Stimulated activated CD8-positive, alpha-beta memory T cell treated with anti-CD3 and anti-CD28 coated beads, Interleukin-4, amount 100 ng/mL, for 4 hours (primary cell): ENCODE data around the gene MAPK4.
"Not testable (repeated sequence)": the region's sequence is repeated elsewhere in the genome, so short reads cannot be mapped to it uniquely, and the experiment has no call there.

Experiments
- DNase-seq, 2 donors: peaks; one replicate each; pipeline ENCODE4 v3.0.0-alpha.2; 2020; ENCODE audit warnings: low read depth in 2 of 2, low spot score in 1 of 2

MAPK4 gene

GRCh38 chr18:50573679-50574078 is 13.8 kb downstream of the MAPK4 start:
- no peak for DNase-seq

DNA sequence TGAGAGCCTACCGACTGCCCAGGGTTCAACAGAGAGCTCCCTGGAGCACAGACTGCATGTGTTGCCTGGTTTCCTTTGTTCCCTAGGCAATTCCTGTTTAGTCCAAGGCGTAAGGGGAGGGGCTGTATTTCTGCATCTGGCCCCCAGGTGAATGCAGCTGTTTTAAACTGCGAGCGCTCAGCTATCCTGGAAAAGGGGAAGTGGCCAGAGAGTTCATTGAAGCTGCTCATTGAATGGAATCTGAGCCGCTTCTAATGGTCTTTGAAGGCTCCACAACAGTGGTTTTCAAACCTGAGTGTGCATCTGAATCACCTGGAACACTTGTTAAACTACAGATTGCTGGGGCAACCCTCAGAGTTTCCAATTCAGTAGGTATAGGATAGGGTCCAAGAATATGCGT is 18.1 kb downstream of the MAPK4 start:
- no peak for DNase-seq

- DNase-seq = no peak
These were observed 18.8 kb downstream of the MAPK4 start for GRCh38 chr18:50578651-50579050.

GRCh38 chr18:50579061-50579774 is 19.3 kb downstream of the MAPK4 start:
- DNase-seq = no peak

GRCh38 chr18:50581517-50581916 is 21.6 kb downstream of the MAPK4 start:
- DNase-seq = no peak

DNA sequence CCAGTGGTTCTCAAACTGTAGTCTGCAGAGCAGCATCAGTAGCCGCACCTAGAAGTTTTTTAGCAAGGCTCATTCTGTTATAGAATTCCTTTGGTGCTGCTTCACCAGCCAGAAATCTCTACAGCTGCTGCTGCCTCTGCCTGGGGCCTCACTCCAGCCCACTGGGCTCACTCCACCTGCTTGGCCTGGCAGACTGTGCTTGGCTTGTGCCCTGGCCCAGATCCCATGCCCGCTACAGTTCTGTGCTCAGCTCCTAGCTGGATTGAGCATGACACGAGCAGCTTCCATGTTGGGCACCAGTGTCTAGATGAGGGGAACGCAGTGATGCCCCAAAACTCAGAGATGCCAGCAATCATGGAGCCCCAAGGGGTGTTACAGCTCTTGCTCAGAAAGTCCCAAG is 22.6 kb downstream of the MAPK4 start:
- no peak for DNase-seq

GRCh38 chr18:50586710-50587109 is 26.8 kb downstream of the MAPK4 start:
- DNase-seq = no peak

- no peak for DNase-seq
These were observed 30.7 kb downstream of the MAPK4 start for GRCh38 chr18:50590593-50590992.

DNA sequence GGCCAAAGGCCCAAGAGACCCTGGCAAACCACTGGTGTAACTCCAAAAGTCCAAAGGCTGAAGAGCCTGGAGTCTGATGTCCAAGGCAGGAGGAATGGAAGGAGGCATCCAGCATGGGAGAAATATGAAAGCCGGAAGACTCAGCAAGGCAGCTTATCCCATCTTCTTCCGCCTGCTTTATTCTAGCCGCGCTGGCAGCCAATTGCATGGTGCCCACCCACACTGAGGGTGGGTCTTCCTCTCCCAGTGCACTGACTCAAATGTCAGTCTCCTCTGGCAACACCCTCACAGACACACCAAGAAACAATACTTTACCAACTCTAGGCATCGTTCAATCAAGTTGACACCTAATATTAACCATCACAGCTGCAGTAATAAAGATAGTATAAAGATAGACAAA is 34.1 kb downstream of the MAPK4 start:
- DNase-seq = no peak

DNA sequence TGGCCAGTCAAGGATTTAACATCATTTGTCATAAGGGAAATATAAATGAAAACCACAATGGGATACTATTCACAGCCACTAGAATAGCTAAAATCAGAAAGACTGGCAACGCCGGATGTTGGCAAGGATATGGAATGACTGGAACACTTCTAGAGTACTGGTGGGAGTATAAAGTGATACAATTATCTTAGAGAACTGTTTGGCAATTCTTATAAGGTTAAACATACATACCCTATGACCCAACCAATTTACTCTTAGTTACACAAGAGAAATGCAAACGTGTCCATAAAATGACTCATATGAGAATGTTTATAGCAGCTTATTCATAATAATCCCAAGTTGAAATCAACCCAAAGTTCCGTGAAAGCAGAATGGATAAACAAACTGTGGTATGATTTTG is 35.1 kb downstream of the MAPK4 start:
- no peak for DNase-seq

DNA sequence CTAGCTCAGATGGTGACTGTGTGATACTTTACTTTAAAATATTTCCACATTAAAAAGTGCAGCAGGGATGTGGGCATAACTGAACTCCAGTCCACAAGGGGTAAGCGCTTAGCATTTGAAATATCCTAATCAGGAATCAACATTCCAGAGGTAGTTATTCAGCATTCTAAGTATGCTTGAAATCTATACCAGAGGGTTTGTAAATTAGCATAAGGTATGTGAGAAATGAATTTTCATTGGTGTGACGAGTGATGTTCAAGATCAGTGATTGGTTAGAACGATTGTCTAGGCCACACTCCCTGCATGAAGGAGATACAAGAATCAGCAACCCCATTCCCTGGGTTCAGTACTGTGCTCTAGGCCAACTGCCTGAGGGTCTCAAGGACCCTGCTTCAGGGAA is 42.6 kb downstream of the MAPK4 start:
- no peak for DNase-seq

DNA sequence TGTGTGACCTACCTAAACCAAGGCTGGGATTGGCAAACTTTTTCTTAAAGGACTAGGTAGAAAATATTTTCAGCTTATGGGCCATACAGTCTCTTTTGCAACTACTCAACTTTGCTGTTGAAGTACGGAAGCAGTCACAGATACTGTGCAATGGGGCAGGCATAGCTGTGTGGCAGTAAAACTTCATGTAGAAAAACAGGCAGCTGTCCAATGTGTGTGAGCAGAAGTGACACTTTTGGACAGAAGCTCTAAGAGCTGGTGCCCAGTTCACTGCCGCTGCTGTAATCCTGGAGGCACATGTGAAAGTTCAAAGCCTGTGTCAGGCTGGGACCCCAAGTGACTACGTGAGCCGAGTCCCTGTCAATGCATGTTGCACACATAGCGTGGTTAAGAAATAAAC is 46.7 kb downstream of the MAPK4 start:
- no peak for DNase-seq

GRCh38 chr18:50607378-50607926 is 47.6 kb downstream of the MAPK4 start:
- no peak for DNase-seq

DNA sequence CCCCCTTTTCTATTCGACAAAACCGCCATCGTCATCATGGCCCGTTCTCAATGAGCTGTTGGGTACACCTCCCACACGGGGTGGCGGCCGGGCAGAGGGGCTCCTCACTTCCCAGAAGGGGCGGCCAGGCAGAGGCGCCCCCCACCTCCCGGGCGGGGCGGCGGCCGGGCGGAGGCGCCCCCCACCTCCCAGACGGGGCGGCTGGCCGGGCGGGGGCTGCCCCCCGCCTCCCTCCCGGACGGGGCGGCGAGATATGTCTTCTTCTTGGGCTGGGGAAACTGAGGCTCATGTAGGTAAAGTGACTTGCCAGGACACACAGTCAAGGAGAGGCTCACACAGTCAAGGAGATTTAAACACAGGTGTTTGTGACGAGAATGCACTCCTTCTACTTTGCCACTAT is 49.3 kb downstream of the MAPK4 start:
- not testable (repeated sequence) for DNase-seq

- DNase-seq = no peak
These were observed 50.5 kb downstream of the MAPK4 start for GRCh38 chr18:50610349-50610748.

GRCh38 chr18:50611529-50611941 is 51.6 kb downstream of the MAPK4 start:
- DNase-seq = no peak

DNA sequence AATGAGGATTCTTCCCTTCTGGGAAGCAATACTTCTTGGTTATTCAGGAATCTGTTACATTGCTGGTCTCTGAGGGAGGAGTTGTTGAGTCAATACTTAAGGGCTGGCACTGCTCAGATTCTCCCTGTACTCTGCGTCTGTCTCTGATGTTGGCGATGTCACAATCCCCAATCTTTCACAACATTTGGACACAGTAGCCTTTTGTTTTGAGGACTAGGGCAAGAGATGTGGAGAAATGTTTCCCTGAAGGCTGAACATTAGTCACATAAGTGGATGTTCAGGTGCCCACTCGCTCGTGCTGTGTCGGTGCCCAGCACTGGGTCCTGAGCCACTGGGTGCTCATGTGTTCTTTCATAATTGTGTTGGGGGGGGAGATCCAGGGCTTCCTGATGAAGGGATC is 55.0 kb downstream of the MAPK4 start:
- DNase-seq = no peak

DNA sequence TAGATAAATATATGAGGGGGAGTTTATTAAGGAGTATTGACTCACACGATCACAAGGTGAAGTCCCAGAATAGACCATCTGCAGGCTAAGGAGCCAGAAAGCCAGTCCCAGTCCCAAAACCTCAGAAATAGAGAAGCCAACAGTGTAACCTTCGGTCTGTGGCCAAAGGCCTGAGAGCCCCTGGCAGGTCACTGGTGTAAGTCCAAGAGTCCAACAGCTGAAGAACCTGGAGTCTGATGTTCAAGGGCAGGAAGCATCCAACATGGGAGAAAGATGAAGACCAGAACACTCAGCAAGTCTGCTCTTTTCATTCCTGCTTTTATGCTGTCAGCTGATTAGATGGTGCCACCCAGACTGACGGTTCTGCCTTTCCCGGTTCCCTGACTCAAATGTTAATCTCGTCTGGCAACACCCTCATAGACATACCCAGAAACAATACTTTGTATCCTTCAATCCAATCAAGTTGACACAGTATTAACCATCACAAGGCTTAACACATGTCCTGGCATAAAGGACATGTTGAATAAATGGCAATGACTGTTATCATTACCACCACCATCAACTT is 56.7 kb downstream of the MAPK4 start:
- no peak for DNase-seq

GRCh38 chr18:50619861-50620275 is 60.0 kb downstream of the MAPK4 start:
- no peak for DNase-seq

- DNase-seq = no peak
These were observed 60.4 kb downstream of the MAPK4 start for GRCh38 chr18:50620319-50620718.

GRCh38 chr18:50621366-50621765 is 61.5 kb downstream of the MAPK4 start:
- DNase-seq = no peak

GRCh38 chr18:50622320-50622719 is 62.4 kb downstream of the MAPK4 start:
- DNase-seq = no peak

- DNase-seq = no peak
These were observed 63.0 kb downstream of the MAPK4 start for GRCh38 chr18:50622865-50623393.
